Omental fat pad (tissue), 4 donors: ENCODE measurements around the gene PRAMEF9. TPM values are rescaled to one million over a fixed set of nuclear protein-coding genes. Genes with fewer than 3 reads are reported as not detected.
A peak's percentile ranks its signal among the peaks of the same experiment; 100 is the strongest.
"Not testable (repeated sequence)": the region's sequence is repeated elsewhere in the genome, so short reads cannot be mapped to it uniquely, and the experiment has no call there.

ENCODE experiments used
- ATAC-seq: fragments of 150-250 bp; one replicate; pipeline ENCODE4 v1.9.1; 2016; ENCODE audit warnings: mild to moderate bottlenecking, moderate library complexity; ENCODE audit not compliant: low FRiP score
- DNase-seq: peaks from one replicate; pipeline ENCODE4 v3.0.0-alpha.2; 2019; ENCODE audit warnings: low spot score
- CTCF ChIP-seq, 3 donors: fragments of 450-650 bp; IDR thresholded peaks; one replicate each; pipeline ENCODE4 v1.5.1; 2016 to 2017; ENCODE audit warnings: antibody characterized with exemption in 3 of 3, mild to moderate bottlenecking in 3 of 3, moderate library complexity in 2 of 3
- total RNA-seq, 4 donors: library from RNA; depleted of rRNA; stranded (reverse); fragments of >200 nt; gene quantifications; one replicate each; pipeline ENCODE4 v1.1.0, GENCODE V29; 2016

The PRAMEF9 gene
- total RNA-seq = not detected

GRCh38 chr1:13171548-13171947 is at the start of gene PRAMEF9:
PRAMEF9 (plus strand) TSS chr1:13171848; CDS start chr1:13175281, 3,433 bp downstream.
- ATAC-seq, DNase-seq: not testable (repeated sequence)

- ATAC-seq, DNase-seq: not testable (repeated sequence)
Observed at GRCh38 chr1:13155909-13156308, 15.7 kb upstream of the PRAMEF9 start, which contains the start of gene PRAMEF26. PRAMEF26 (minus strand) TSS chr1:13156009; CDS start chr1:13153095, 2,914 bp downstream.

- DNase-seq, ATAC-seq: not testable (repeated sequence)
Observed at GRCh38 chr1:13165531-13165930, 6.1 kb upstream of the PRAMEF9 start, which contains the start of gene HNRNPCL4. HNRNPCL4 (minus strand) TSS chr1:13165631; CDS start chr1:13165467, 164 bp downstream.

- not testable (repeated sequence) for DNase-seq, ATAC-seq
Observed at GRCh38 chr1:13201309-13201708, 29.7 kb downstream of the PRAMEF9 start, which contains the start of gene PRAMEF13. PRAMEF13 (minus strand) TSS chr1:13201409; CDS start chr1:13199589, 1,820 bp downstream.

GRCh38 chr1:13208712-13209111 is 37.1 kb downstream of the PRAMEF9 start:
- not testable (repeated sequence) for DNase-seq, ATAC-seq

GRCh38 chr1:13216619-13217018 is 45.0 kb downstream of the PRAMEF9 start:
- not testable (repeated sequence) for DNase-seq, ATAC-seq

- not testable (repeated sequence) for DNase-seq, ATAC-seq
Observed at GRCh38 chr1:13219203-13219602, 47.6 kb downstream of the PRAMEF9 start.

- DNase-seq = not testable (repeated sequence)
Observed at GRCh38 chr1:13222788-13223187, 51.1 kb downstream of the PRAMEF9 start.

GRCh38 chr1:13224480-13225060 is 52.9 kb downstream of the PRAMEF9 start:
- TF ChIP-seq CTCF (IDR thresholded peaks at IDR 0.05) = no peak
- ATAC-seq = no peak
- no peak for DNase-seq

More at GRCh38 chr1:13222788-13223187, 51.1 kb downstream of the PRAMEF9 start:
- ATAC-seq = not testable (repeated sequence)

- not testable (repeated sequence) for DNase-seq, ATAC-seq
Observed at GRCh38 chr1:13225675-13226204, 54.1 kb downstream of the PRAMEF9 start, which contains the start of gene PRAMEF18. PRAMEF18 (minus strand) TSS chr1:13226154; CDS start chr1:13226106, 48 bp downstream.

- ATAC-seq = not testable (repeated sequence)
- peak; percentile 11 for DNase-seq
Observed at GRCh38 chr1:13227271-13228055, 55.8 kb downstream of the PRAMEF9 start.

GRCh38 chr1:13228343-13228781 is 56.7 kb downstream of the PRAMEF9 start:
- no peak for TF ChIP-seq CTCF (IDR thresholded peaks at IDR 0.05)
- no peak for ATAC-seq
- DNase-seq = peak; percentile 15

Other genes with a start within 250 kb of the PRAMEF9 start
- not detected for gene PRAMEF6, start 224.3 kb upstream of the PRAMEF9 start, total RNA-seq
- gene PRAMEF27, start 115.3 kb upstream of the PRAMEF9 start, total RNA-seq = not detected
- gene HNRNPCL3, start 111.1 kb upstream of the PRAMEF9 start, total RNA-seq = not detected
- gene PRAMEF25, start 101.1 kb upstream of the PRAMEF9 start, total RNA-seq = not detected
- not detected for gene HNRNPCL2, start 55.0 kb upstream of the PRAMEF9 start, total RNA-seq
- not detected for gene PRAMEF26, start 15.8 kb upstream of the PRAMEF9 start, total RNA-seq
- not detected for gene HNRNPCL4, start 6.2 kb upstream of the PRAMEF9 start, total RNA-seq
- gene PRAMEF13, start 29.6 kb downstream of the PRAMEF9 start, total RNA-seq = not detected
- not detected for gene PRAMEF18, start 54.3 kb downstream of the PRAMEF9 start, total RNA-seq
- gene PRAMEF5, start 82.3 kb downstream of the PRAMEF9 start, total RNA-seq = not detected
- gene PRAMEF8, start 113.3 kb downstream of the PRAMEF9 start, total RNA-seq = not detected
- not detected for gene PRAMEF33, start 131.7 kb downstream of the PRAMEF9 start, total RNA-seq
- not detected for gene PRAMEF15, start 143.7 kb downstream of the PRAMEF9 start, total RNA-seq
- not detected for gene PRAMEF14, start 175.3 kb downstream of the PRAMEF9 start, total RNA-seq
- gene PRAMEF19, start 200.1 kb downstream of the PRAMEF9 start, total RNA-seq = not detected
- gene PRAMEF17, start 217.8 kb downstream of the PRAMEF9 start, total RNA-seq = not detected
- gene PRAMEF20, start 238.6 kb downstream of the PRAMEF9 start, total RNA-seq = not detected